Transverse colon (tissue), 4 donors: ENCODE data around the gene NEK3. TPM values are rescaled to one million over a fixed set of nuclear protein-coding genes. Genes with fewer than 3 reads are reported as not detected.
"Not testable (repeated sequence)": the region's sequence is repeated elsewhere in the genome, so short reads cannot be mapped to it uniquely, and the experiment has no call there.

ENCODE experiments used
- DNase-seq: peaks from one replicate; pipeline ENCODE4 v3.0.0-alpha.2; 2019
- H3K27ac ChIP-seq, 4 donors: fragments of 200-600 bp; sonication (generic); 2 replicates each; pipeline ENCODE4 v1.5.1; 2016 to 2018; ENCODE audit warnings: inconsistent platforms in 4 of 4
- H3K27me3 ChIP-seq: fragments of 200-600 bp; sonication (generic); 2 replicates; pipeline ENCODE4 v1.5.1; 2017; ENCODE audit warnings: inconsistent platforms
- H3K36me3 ChIP-seq, 4 donors: fragments of 200-600 bp; sonication (generic); 2 replicates each; pipeline ENCODE4 v1.5.1; 2017 to 2019; ENCODE audit warnings: inconsistent platforms in 4 of 4
- H3K4me1 ChIP-seq, 4 donors: fragments of 200-600 bp; sonication (generic); 2 replicates each; pipeline ENCODE4 v1.5.1; 2017 to 2020; ENCODE audit warnings: inconsistent platforms in 4 of 4
- H3K4me3 ChIP-seq, 4 donors: fragments of 200-600 bp; sonication (generic); 1 replicate in 1 of 4; 2 replicates in 3 of 4; pipeline versions ENCODE4 v1.5.1 to v1.6.1; 2017 to 2019; ENCODE audit warnings: inconsistent platforms in 4 of 4
- H3K9me3 ChIP-seq, 2 donors: fragments of 200-600 bp; sonication (generic); 2 replicates each; pipeline ENCODE4 v1.5.1; 2017 to 2019; ENCODE audit warnings: inconsistent platforms in 2 of 2
- CTCF ChIP-seq, 5 experiments: fragments of 200-600 bp in 3 of 5; fragments of 450-650 bp in 2 of 5; sonication (generic) in 3 of 5; IDR thresholded peaks; 1 replicate in 2 of 5; 2 replicates in 3 of 5; pipeline ENCODE4 v1.5.1; 2016 to 2017; ENCODE audit warnings: antibody characterized with exemption in 5 of 5, inconsistent platforms in 3 of 5, mild to moderate bottlenecking in 2 of 5, moderate library complexity in 1 of 5
- EP300 ChIP-seq: sonication (generic); formaldehyde crosslinking; IDR thresholded peaks from one replicate; pipeline ENCODE4 v1.6.1; 2017; ENCODE audit warnings: antibody characterized with exemption, low read depth
- POLR2A ChIP-seq: fragments of 450-650 bp; IDR thresholded peaks from one replicate; pipeline ENCODE4 v1.6.1; 2016; ENCODE audit warnings: antibody characterized with exemption, mild to moderate bottlenecking, moderate library complexity
- POLR2AphosphoS5 ChIP-seq, 3 donors: sonication (generic); formaldehyde crosslinking; IDR thresholded peaks; one replicate each; pipeline ENCODE4 v1.6.1; 2016; ENCODE audit warnings: antibody characterized with exemption in 3 of 3
- WGBS, 2 donors: methylation state at CpG; one replicate each; pipeline ENCODE4 v1.1.5; 2018; ENCODE audit warnings: low coverage in 1 of 2; 5-methylcytosine and 5-hydroxymethylcytosine counted together
- in situ Hi-C, 4 donors: fragments of 200-750 bp; cut with MboI; loops; one replicate each; pipeline versions ENCODE4 v1.15.0 to v1.15.1; 2017; ENCODE audit warnings: low sequenced_read_pairs in 3 of 4, low pct_ligation_motif_present in 1 of 4, low pct_unique_long_range_greater_than_20kb in 1 of 4
- intact Hi-C: fragments of 100-400 bp; cut with DNase I; formaldehyde crosslinking; loops from one replicate; pipeline ENCODE4 v1.15.1; 2023; ENCODE audit warnings: low total_unique reads
- total RNA-seq, 4 donors: library from RNA; depleted of rRNA; stranded (reverse); fragments of >200 nt; gene quantifications; one replicate each; pipeline ENCODE4 v1.1.0, GENCODE V29; 2016

The NEK3 gene
- total RNA-seq, 4 donors from 2014 or later: 20.9 to 52.1 (median 25.7) TPM

DNA sequence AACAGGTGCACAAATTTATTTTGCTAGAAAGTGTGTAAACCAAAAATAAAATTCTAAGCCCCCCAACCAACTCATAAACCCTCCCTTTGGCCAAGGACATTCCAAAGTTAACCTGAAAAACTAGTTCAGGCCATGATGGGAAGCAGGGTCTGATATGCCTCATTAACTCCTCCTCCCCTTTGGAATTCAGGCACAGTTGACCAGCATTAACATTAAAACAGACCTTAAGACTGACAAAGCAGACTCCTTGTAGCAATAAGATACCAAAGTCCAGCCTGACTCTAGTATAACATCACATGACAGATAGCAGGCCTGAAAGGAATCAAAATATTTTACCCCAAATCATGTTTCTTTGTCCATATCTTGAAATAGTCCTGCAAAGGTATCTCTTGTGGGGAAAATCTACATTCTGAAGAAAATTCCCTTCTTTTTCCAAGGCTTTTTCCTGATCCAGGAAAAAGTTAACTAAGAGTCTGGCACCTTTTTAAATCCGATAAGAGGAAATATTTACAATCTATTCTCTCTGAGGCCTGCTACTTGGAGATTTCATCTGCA, 50.2 kb downstream of the NEK3 start:
- H3K4me3 ChIP-seq: no peak overlapping the region
- intact Hi-C loops (no loop called here), in situ Hi-C loops (no loop called here)
- no peak overlapping the region for H3K27ac ChIP-seq
- no peaks in the 10 kb centered on the region for H3K27me3 ChIP-seq
- no peak for DNase-seq
- no peak for TF ChIP-seq POLR2A
- no peak for TF ChIP-seq CTCF (IDR thresholded peaks at IDR 0.05)
- no peak for TF ChIP-seq POLR2AphosphoS5 (IDR thresholded peaks at IDR 0.05)
- no peak for TF ChIP-seq EP300
- WGBS, 2 donors: 73 to 85% methylated on average over 1 of the region's 1 CpG
- H3K4me1 ChIP-seq: no peaks in the 10 kb centered on the region
- H3K36me3 ChIP-seq: no peaks in the 10 kb centered on the region
- no peaks in the 10 kb centered on the region for H3K9me3 ChIP-seq

DNA sequence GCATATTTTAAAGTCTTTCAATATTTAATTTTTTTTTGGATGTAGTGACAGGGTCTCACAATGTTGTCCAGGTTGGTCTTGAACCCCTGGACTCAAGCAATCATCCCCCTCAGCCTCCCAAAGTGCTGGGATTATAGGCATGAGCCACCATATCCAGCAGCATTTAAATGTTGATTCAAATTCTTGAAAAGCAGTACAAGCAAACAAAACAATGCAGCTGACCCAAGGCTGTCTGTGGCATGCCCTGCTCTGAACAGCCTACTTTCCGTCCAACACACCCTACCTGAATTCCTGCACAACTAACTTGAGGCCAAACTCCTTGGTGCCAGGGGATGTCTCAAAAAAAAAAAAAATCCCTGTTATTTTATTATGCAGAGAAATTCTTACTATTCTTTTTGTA, 53.6 kb downstream of the NEK3 start:
- TF ChIP-seq POLR2AphosphoS5 (IDR thresholded peaks at IDR 0.05) (no peak), POLR2A (no peak), CTCF (IDR thresholded peaks at IDR 0.05) (no peak)
- no peaks in the 10 kb centered on the region for H3K36me3 ChIP-seq
- no peaks in the 10 kb centered on the region for H3K9me3 ChIP-seq
- in situ Hi-C loops: no loop called here
- H3K4me3 ChIP-seq: no peak overlapping the region
- 88% methylated on average over 1 of the region's 1 CpG for WGBS, 2 donors
- no peaks in the 10 kb centered on the region for H3K27me3 ChIP-seq
- no peaks in the 10 kb centered on the region for H3K4me1 ChIP-seq
- H3K27ac ChIP-seq: no peak overlapping the region
- DNase-seq: no peak
- intact Hi-C loops: no loop called here

GRCh38 chr13:52104624-52105023, 54.8 kb downstream of the NEK3 start:
- H3K4me1 ChIP-seq: no peaks in the 10 kb centered on the region
- TF ChIP-seq POLR2A (no peak), CTCF (IDR thresholded peaks at IDR 0.05) (no peak), POLR2AphosphoS5 (IDR thresholded peaks at IDR 0.05) (no peak)
- no peaks in the 10 kb centered on the region for H3K36me3 ChIP-seq
- no peaks in the 10 kb centered on the region for H3K27me3 ChIP-seq
- WGBS, 2 donors: 92 to 100% methylated on average over 1 of the region's 1 CpG
- DNase-seq: no peak
- intact Hi-C loops (no loop called here), in situ Hi-C loops (no loop called here)
- H3K27ac ChIP-seq: no peak overlapping the region
- H3K4me3 ChIP-seq: no peak overlapping the region
- no peaks in the 10 kb centered on the region for H3K9me3 ChIP-seq

GRCh38 chr13:52103386-52103785, 56.0 kb downstream of the NEK3 start:
- in situ Hi-C loops: no loop called here
- no peak for DNase-seq
- 60 to 87% methylated on average over 1 to 5 of the region's 5 CpGs for WGBS, 2 donors

GRCh38 chr13:52102423-52102822, 57.0 kb downstream of the NEK3 start:
- WGBS, 2 donors: 100% methylated on average over 3 of the region's 3 CpGs
- in situ Hi-C loops, DNase-seq, H3K27ac ChIP-seq, H3K27me3 ChIP-seq, H3K4me1 ChIP-seq, H3K36me3 ChIP-seq, H3K4me3 ChIP-seq, H3K9me3 ChIP-seq, intact Hi-C loops: not testable (repeated sequence)

More at GRCh38 chr13:52103386-52103785, 56.0 kb downstream of the NEK3 start:
- TF ChIP-seq POLR2AphosphoS5 (IDR thresholded peaks at IDR 0.05) (no peak), EP300 (no peak), POLR2A (no peak), CTCF (IDR thresholded peaks at IDR 0.05) (no peak)
- Histone ChIP-seq H3K4me3 (no peak overlapping the region), H3K9me3 (no peaks in the 10 kb centered on the region), H3K4me1 (no peaks in the 10 kb centered on the region), H3K36me3 (no peaks in the 10 kb centered on the region), H3K27ac (no peak overlapping the region), H3K27me3 (no peaks in the 10 kb centered on the region)
- intact Hi-C loops: no loop called here
